SK-N-SH (cell line): Measurements from ENCODE around the gene ESYT3. TPM values are rescaled to one million over a fixed set of nuclear protein-coding genes. Genes with fewer than 3 reads are reported as not detected.
A peak's percentile ranks its signal among the peaks of the same experiment; 100 is the strongest.

Experiments
- CTCF ChIA-PET: fragments of 300-600, 350-600 bp; formaldehyde crosslinking; extraction: SDS; loops from one replicate; lab custom pipeline; 2021; lab: Yijun Ruan, JAX
- POLR2A ChIA-PET: fragments of 350-600 bp; sonication (Branson Sonifier 250); formaldehyde crosslinking; extraction: SDS; loops from one replicate; lab custom pipeline; 2020; ENCODE audit warnings: antibody characterized with exemption, inconsistent platforms; lab: Yijun Ruan, JAX
- DNase-seq: peaks from one replicate; pipeline ENCODE4 v3.0.0; 2012
- H2AFZ ChIP-seq: fragments of 200-600 bp; sonication (generic); 2 replicates; pipeline ENCODE4 v1.8.1; 2016; ENCODE audit warnings: antibody characterized with exemption, mild to moderate bottlenecking, low read depth
- H3F3A ChIP-seq: fragments of 200-600 bp; sonication (generic); replicated peaks from 2 replicates; pipeline ENCODE3; 2016; ENCODE audit warnings: antibody characterized with exemption, mild to moderate bottlenecking; ENCODE audit not compliant: insufficient read depth
- H3K27ac ChIP-seq, 2 experiments: fragments of 200-500 bp in 1 of 2; fragments of 200-600 bp in 1 of 2; sonication (Bioruptor generic) in 1 of 2; sonication (generic), shearing (Covaris generic) in 1 of 2; 2 replicates each; pipeline versions ENCODE4 v1.5.1 to v1.6.1; 2014 to 2016; ENCODE audit warnings: low read depth in 2 of 2, inconsistent platforms in 1 of 2, low read length in 1 of 2, mild to moderate bottlenecking in 1 of 2, mixed read lengths in 1 of 2
- H3K27me3 ChIP-seq: fragments of 200-600 bp; sonication (generic), shearing (Covaris generic); 2 replicates; pipeline ENCODE4 v1.6.1; 2016; ENCODE audit warnings: mixed run types; ENCODE audit not compliant: insufficient read depth
- H3K36me3 ChIP-seq, 2 experiments: fragments of 200-500 bp in 1 of 2; fragments of 200-600 bp in 1 of 2; sonication (Bioruptor generic) in 1 of 2; sonication (generic) in 1 of 2; replicated peaks in 1 of 2; 2 replicates each; pipeline versions ENCODE3 to v1.5.1; 2014 to 2016; ENCODE audit warnings: low read length in 1 of 2, mild to moderate bottlenecking in 1 of 2; ENCODE audit not compliant: insufficient read depth in 2 of 2, control insufficient read depth in 1 of 2
- H3K4me1 ChIP-seq, 2 experiments: fragments of 200-500 bp in 1 of 2; fragments of 200-600 bp in 1 of 2; sonication (Bioruptor generic) in 1 of 2; sonication (generic), shearing (Covaris generic) in 1 of 2; 2 replicates each; pipeline versions ENCODE4 v1.5.1 to v1.6.1; 2014 to 2016; ENCODE audit warnings: low read depth in 1 of 2, low read length in 1 of 2, mixed run types in 1 of 2; ENCODE audit not compliant: insufficient read depth in 2 of 2, control insufficient read depth in 1 of 2
- H3K4me2 ChIP-seq: fragments of 200-600 bp; sonication (generic), shearing (Covaris generic); 2 replicates; pipeline ENCODE4 v1.6.1; 2017; ENCODE audit warnings: mixed run types
- H3K4me3 ChIP-seq, 2 experiments: fragments of 200-500 bp in 1 of 2; fragments of 200-600 bp in 1 of 2; sonication (Bioruptor generic) in 1 of 2; sonication (generic), shearing (Covaris generic) in 1 of 2; 2 replicates each; pipeline versions ENCODE4 v1.5.1 to v1.8.1; 2014 to 2016; ENCODE audit warnings: low read depth in 2 of 2, inconsistent platforms in 1 of 2, low read length in 1 of 2, mild to moderate bottlenecking in 1 of 2, mixed read lengths in 1 of 2, moderate library complexity in 1 of 2
- H3K79me2 ChIP-seq: fragments of 200-600 bp; sonication (generic); 2 replicates; pipeline ENCODE4 v1.8.1; 2017; ENCODE audit warnings: mild to moderate bottlenecking; ENCODE audit not compliant: insufficient read depth
- H3K9ac ChIP-seq: fragments of 200-600 bp; sonication (generic); 2 replicates; pipeline ENCODE4 v1.6.1; 2017; ENCODE audit warnings: mixed run types
- H3K9me2 ChIP-seq: fragments of 200-600 bp; sonication (generic); 2 replicates; pipeline ENCODE4 v1.6.1; 2017; ENCODE audit warnings: mixed run types
- H3K9me3 ChIP-seq: fragments of 200-600 bp; sonication (generic); 2 replicates; pipeline ENCODE4 v1.6.1; 2017; ENCODE audit warnings: mixed run types, mild to moderate bottlenecking, moderate library complexity
- H4K20me1 ChIP-seq: fragments of 200-600 bp; sonication (generic); 2 replicates; pipeline ENCODE4 v1.6.1; 2017; ENCODE audit warnings: mild to moderate bottlenecking, mixed run types; ENCODE audit not compliant: insufficient read depth
- CHD2 ChIP-seq: fragments of 150-350 bp; IDR thresholded peaks from 2 replicates; pipeline ENCODE4 v1.6.1; 2018; ENCODE audit warnings: low read length; ENCODE audit not compliant: partially characterized antibody
- CTCF ChIP-seq: fragments of 200-600 bp; sonication (generic); IDR thresholded peaks from 2 replicates; pipeline ENCODE4 v1.6.1; 2017; ENCODE audit warnings: antibody characterized with exemption, mild to moderate bottlenecking, moderate library complexity
- ELF1 ChIP-seq: IDR thresholded peaks from 2 replicates; pipeline ENCODE4 v1.4.0; 2012
- EP300 ChIP-seq, 2 experiments: IDR thresholded peaks; 2 replicates each; pipeline versions ENCODE4 v1.4.0 to v1.6.1; 2012; ENCODE audit warnings: borderline replicate concordance in 1 of 2, low read depth in 1 of 2, low read length in 1 of 2
- EZH2phosphoT487 ChIP-seq: fragments of 200-600 bp; sonication (generic); IDR thresholded peaks from 2 replicates; pipeline ENCODE4 v1.6.1; 2017; ENCODE audit warnings: low read depth, mixed run types, mild to moderate bottlenecking, antibody characterized with exemption, moderate library complexity, borderline replicate concordance
- FOSL2 ChIP-seq: IDR thresholded peaks from 2 replicates; pipeline ENCODE4 v1.4.0; 2012; ENCODE audit warnings: low read depth, mild to moderate bottlenecking, moderate library complexity, borderline replicate concordance
- FOXM1 ChIP-seq: IDR thresholded peaks from 2 replicates; pipeline ENCODE4 v1.4.0; 2012; ENCODE audit warnings: low read depth, mild to moderate bottlenecking
- JUND ChIP-seq: IDR thresholded peaks from 2 replicates; pipeline ENCODE4 v1.4.0; 2012
- MAX ChIP-seq: IDR thresholded peaks from 2 replicates; pipeline ENCODE4 v1.4.0; 2012; ENCODE audit warnings: low read depth
- MEF2A ChIP-seq: IDR thresholded peaks from 2 replicates; pipeline ENCODE4 v1.4.0; 2012; ENCODE audit warnings: low read depth, borderline replicate concordance
- MXI1 ChIP-seq: IDR thresholded peaks from 2 replicates; pipeline ENCODE4 v1.6.1; 2012; ENCODE audit warnings: mild to moderate bottlenecking, low read depth, low read length, improper control_type of control experiment
- NFIC ChIP-seq: IDR thresholded peaks from 2 replicates; pipeline ENCODE4 v1.4.0; 2012; ENCODE audit warnings: borderline replicate concordance
- NRF1 ChIP-seq: IDR thresholded peaks from 2 replicates; pipeline ENCODE4 v1.6.1; 2012; ENCODE audit warnings: low read depth, mild to moderate bottlenecking, low read length
- POLR2AphosphoS5 ChIP-seq: IDR thresholded peaks from 2 replicates; pipeline ENCODE4 v1.6.1; 2012; ENCODE audit warnings: low read depth, low read length
- RFX5 ChIP-seq: IDR thresholded peaks from 2 replicates; pipeline ENCODE4 v1.6.1; 2012; ENCODE audit warnings: mild to moderate bottlenecking, improper control_type of control experiment, low read length
- RXRA ChIP-seq: IDR thresholded peaks from 2 replicates; pipeline ENCODE4 v1.4.0; 2012; ENCODE audit warnings: low read depth, mild to moderate bottlenecking, borderline replicate concordance
- SIN3A ChIP-seq: IDR thresholded peaks from 2 replicates; pipeline ENCODE4 v1.6.1; 2012; ENCODE audit warnings: low read depth, mild to moderate bottlenecking, low read length, moderate library complexity, borderline replicate concordance
- USF1 ChIP-seq: IDR thresholded peaks from 2 replicates; pipeline ENCODE4 v1.4.0; 2012; ENCODE audit warnings: low read depth, borderline replicate concordance
- YY1 ChIP-seq: IDR thresholded peaks from 2 replicates; pipeline ENCODE4 v1.4.0; 2012; ENCODE audit warnings: low read depth, mild to moderate bottlenecking
- WGBS: methylation state at CpG from one replicate; pipeline ENCODE4 v1.1.6; 2017; ENCODE audit warnings: low lambda C conversion rate; 5-methylcytosine and 5-hydroxymethylcytosine counted together
- polyA plus RNA-seq, 3 experiments: library from polyadenylated mRNA; depleted of rRNA; stranded (reverse); fragments of >200 nt; gene quantifications; 2 replicates each; pipeline ENCODE4 v1.2.3, GENCODE V29; 2012

ESYT3 gene
- polyA plus RNA-seq, 1 of the 3 experiments (the other 2 are of a cell fraction): 0.33 TPM

- Histone ChIP-seq H3K27me3 (peaks cover 11% of the 10 kb centered on the region; the same call in 1 of the 2 replicates), H4K20me1 (no peaks in the 10 kb centered on the region), H3K27ac (no peak overlapping the region)
- TF ChIP-seq FOXM1 (no peak), FOSL2 (no peak), RFX5 (no peak), JUND (no peak), ELF1 (no peak), SIN3A (no peak), EP300 (IDR thresholded peaks at IDR 0.05; ENCODE audit: borderline replicate concordance in 1 of 2, low read depth in 1 of 2, low read length in 1 of 2) (no peak), YY1 (no peak), POLR2AphosphoS5 (no peak), CHD2 (no peak), EZH2phosphoT487 (no peak)
- TF ChIP-seq, all 33 proteins: peak for 0
- no peaks in the 10 kb centered on the region for H3K36me3 ChIP-seq
- H3K4me3 ChIP-seq: no peak overlapping the region
- peaks cover 4 to 10% of the 10 kb centered on the region in 2 experiments; a peak in 1 of 4 replicates for H3K4me1 ChIP-seq
- no peaks in the 10 kb centered on the region for H3K79me2 ChIP-seq
- H2AFZ ChIP-seq: no peak overlapping the region
- DNase-seq: no peak
- H3F3A ChIP-seq: no peaks in the 10 kb centered on the region
- no peaks in the 10 kb centered on the region for H3K9me2 ChIP-seq
- H3K9ac ChIP-seq: no peak overlapping the region
- ChIA-PET POLR2A (no interaction called here), CTCF (interaction anchor here (1.4 to 2.5 kb wide), 2 partner anchors 18 kb away, joined by 3 to 20 read pairs; no protein-coding TSS in a partner anchor)
- WGBS: 82% methylated on average over 8 of the region's 8 CpGs
- H3K4me2 ChIP-seq: no peak overlapping the region
- no peaks in the 10 kb centered on the region for H3K9me3 ChIP-seq
Observed at GRCh38 chr3:138435840-138436239, 1.4 kb downstream of the ESYT3 start.

GRCh38 chr3:138437281-138437680, 2.9 kb downstream of the ESYT3 start:
- Histone ChIP-seq H3K9me3 (no peaks in the 10 kb centered on the region), H3K79me2 (no peaks in the 10 kb centered on the region), H3K9ac (no peak overlapping the region), H2AFZ (no peak overlapping the region), H4K20me1 (no peaks in the 10 kb centered on the region), H3K36me3 (no peaks in the 10 kb centered on the region), H3K27me3 (peaks cover 11% of the 10 kb centered on the region; the same call in 1 of the 2 replicates), H3K9me2 (no peaks in the 10 kb centered on the region), H3K4me1 (peaks cover 10 to 16% of the 10 kb centered on the region in 2 experiments), H3K27ac (no peak overlapping the region), H3F3A (peaks cover 8% of the 10 kb centered on the region), H3K4me2 (no peak overlapping the region), H3K4me3 (no peak overlapping the region)
- peak; percentile 3 for DNase-seq
- no peak for TF ChIP-seq CHD2
- TF ChIP-seq NFIC: no peak
- TF ChIP-seq MXI1: no peak
- TF ChIP-seq CTCF: no peak
- no peak for TF ChIP-seq NRF1
- no peak for TF ChIP-seq MAX
- no peak for TF ChIP-seq MEF2A
- TF ChIP-seq RXRA: no peak
- no peak for TF ChIP-seq FOXM1
- TF ChIP-seq SIN3A: no peak
- TF ChIP-seq FOSL2: no peak
- TF ChIP-seq JUND: no peak
- no peak for TF ChIP-seq USF1
- WGBS: 86% methylated on average over 4 of the region's 6 CpGs
- CTCF ChIA-PET: interaction anchor here (1.1 to 1.4 kb wide), 2 partner anchors 19 to 20 kb away, joined by 3 read pairs; no protein-coding TSS in a partner anchor
- POLR2A ChIA-PET: no interaction called here
